IPS-20b (cell line): ENCODE measurements around the gene EML4.
"Not testable (repeated sequence)": the region's sequence is repeated elsewhere in the genome, so short reads cannot be mapped to it uniquely, and the experiment has no call there.

ENCODE experiments used
- H3K27ac ChIP-seq: one replicate; pipeline ENCODE4 v1.5.1; 2013; ENCODE audit warnings: low read length
- H3K27me3 ChIP-seq: 2 replicates; pipeline ENCODE4 v1.6.1; 2013; ENCODE audit warnings: mild to moderate bottlenecking, low read length, inconsistent platforms; ENCODE audit not compliant: insufficient read depth
- H3K36me3 ChIP-seq: 2 replicates; pipeline ENCODE4 v1.6.1; 2013; ENCODE audit warnings: low read depth, mild to moderate bottlenecking, inconsistent platforms, low read length, moderate library complexity; ENCODE audit not compliant: insufficient read depth
- H3K4me1 ChIP-seq: 2 replicates; pipeline ENCODE4 v1.6.1; 2013; ENCODE audit warnings: mild to moderate bottlenecking, control low read depth, inconsistent platforms, low read length, moderate library complexity; ENCODE audit not compliant: insufficient read depth
- H3K4me3 ChIP-seq: 2 replicates; pipeline ENCODE4 v1.5.1; 2013; ENCODE audit warnings: mild to moderate bottlenecking, low read length, inconsistent platforms
- H3K9ac ChIP-seq: 2 replicates; pipeline ENCODE4 v1.6.1; 2013; ENCODE audit warnings: low read depth, mild to moderate bottlenecking, inconsistent platforms, low read length, moderate library complexity
- H3K9me3 ChIP-seq: 2 replicates; pipeline ENCODE4 v1.6.1; 2013; ENCODE audit warnings: mild to moderate bottlenecking, low read depth, low read length, inconsistent platforms; ENCODE audit not compliant: insufficient read depth

EML4 gene

GRCh38 chr2:42169100-42169873 is at the start of gene EML4:
EML4 (plus strand) TSS chr2:42169353; CDS start chr2:42169612, 259 bp downstream.
- Histone ChIP-seq H3K36me3 (no peaks in the 10 kb centered on the region), H3K4me1 (peaks cover 23% of the 10 kb centered on the region), H3K27me3 (no peaks in the 10 kb centered on the region), H3K9ac (peak within 1 kb of the TSS; percentile 91), H3K9me3 (no peaks in the 10 kb centered on the region), H3K27ac (peak within 1 kb of the TSS; percentile 42), H3K4me3 (peak within 1 kb of the TSS; percentile 93)

- Histone ChIP-seq H3K9me3 (no peaks in the 10 kb centered on the region), H3K27me3 (no peaks in the 10 kb centered on the region), H3K4me3 (no peak overlapping the region), H3K4me1 (peaks cover under 1% of the 10 kb centered on the region; the same call in 1 of the 2 replicates), H3K27ac (no peak overlapping the region), H3K36me3 (no peaks in the 10 kb centered on the region), H3K9ac (no peak overlapping the region)
These were observed 45.7 kb upstream of the EML4 start for GRCh38 chr2:42123426-42123825.

- Histone ChIP-seq H3K36me3 (no peaks in the 10 kb centered on the region), H3K9me3 (no peaks in the 10 kb centered on the region), H3K27ac (no peak overlapping the region), H3K27me3 (no peaks in the 10 kb centered on the region), H3K4me1 (no peaks in the 10 kb centered on the region; the same call in 1 of the 2 replicates), H3K9ac (no peak overlapping the region), H3K4me3 (no peak overlapping the region)
These were observed 45.0 kb upstream of the EML4 start for GRCh38 chr2:42124011-42124785.

- Histone ChIP-seq H3K9ac (no peak overlapping the region), H3K36me3 (no peaks in the 10 kb centered on the region), H3K4me1 (no peaks in the 10 kb centered on the region; the same call in 1 of the 2 replicates), H3K4me3 (no peak overlapping the region), H3K27ac (no peak overlapping the region), H3K27me3 (no peaks in the 10 kb centered on the region), H3K9me3 (no peaks in the 10 kb centered on the region)
These were observed 43.1 kb upstream of the EML4 start for GRCh38 chr2:42125841-42126594.

GRCh38 chr2:42126873-42127272 is 42.3 kb upstream of the EML4 start:
- not testable (repeated sequence) for H3K4me1 ChIP-seq, H3K9me3 ChIP-seq, H3K27ac ChIP-seq, H3K9ac ChIP-seq, H3K4me3 ChIP-seq, H3K36me3 ChIP-seq, H3K27me3 ChIP-seq

GRCh38 chr2:42127425-42128424 is 41.4 kb upstream of the EML4 start:
- H3K9ac ChIP-seq, result no peak overlapping the region
- H3K4me1 ChIP-seq, result peaks cover 7% of the 10 kb centered on the region
- H3K27me3 ChIP-seq, result peaks cover under 1% of the 10 kb centered on the region; the same call in 1 of the 2 replicates
- no peaks in the 10 kb centered on the region for H3K9me3 ChIP-seq
- H3K36me3 ChIP-seq, result no peaks in the 10 kb centered on the region
- no peak overlapping the region for H3K27ac ChIP-seq
- H3K4me3 ChIP-seq, result no peak overlapping the region

GRCh38 chr2:42128721-42129486 is 40.2 kb upstream of the EML4 start:
- no peak overlapping the region for H3K4me3 ChIP-seq
- H3K4me1 ChIP-seq, result peaks cover 18% of the 10 kb centered on the region
- no peak overlapping the region for H3K27ac ChIP-seq

GRCh38 chr2:42129487-42129852 is 39.7 kb upstream of the EML4 start:
- H3K9ac ChIP-seq, result no peak overlapping the region
- H3K9me3 ChIP-seq, result no peaks in the 10 kb centered on the region
- H3K4me1 ChIP-seq, result peaks cover 18% of the 10 kb centered on the region
- H3K27me3 ChIP-seq, result peaks cover 13% of the 10 kb centered on the region; the same call in 1 of the 2 replicates
- no peak overlapping the region for H3K4me3 ChIP-seq
- H3K36me3 ChIP-seq, result no peaks in the 10 kb centered on the region
- H3K27ac ChIP-seq, result no peak overlapping the region

More at GRCh38 chr2:42128721-42129486, 40.2 kb upstream of the EML4 start:
- Histone ChIP-seq H3K27me3 (peaks cover 13% of the 10 kb centered on the region; the same call in 1 of the 2 replicates), H3K9ac (no peak overlapping the region), H3K36me3 (no peaks in the 10 kb centered on the region), H3K9me3 (no peaks in the 10 kb centered on the region)

- Histone ChIP-seq H3K27ac (no peak overlapping the region), H3K9ac (no peak overlapping the region), H3K4me3 (no peak overlapping the region), H3K4me1 (peaks cover 18% of the 10 kb centered on the region), H3K27me3 (peaks cover 13% of the 10 kb centered on the region; the same call in 1 of the 2 replicates), H3K36me3 (no peaks in the 10 kb centered on the region), H3K9me3 (no peaks in the 10 kb centered on the region)
These were observed 39.2 kb upstream of the EML4 start for GRCh38 chr2:42129947-42130346.

- peaks cover 13% of the 10 kb centered on the region; the same call in 1 of the 2 replicates for H3K27me3 ChIP-seq
- not testable (repeated sequence) for H3K9me3 ChIP-seq, H3K36me3 ChIP-seq, H3K4me3 ChIP-seq, H3K27ac ChIP-seq, H3K9ac ChIP-seq
- peaks cover 18% of the 10 kb centered on the region for H3K4me1 ChIP-seq
These were observed 38.3 kb upstream of the EML4 start for GRCh38 chr2:42130858-42131257.
